Nephron (organoid): ENCODE measurements around the gene GCK.

Experiments used
- H3K27ac Mint-ChIP-seq, 3 experiments: 2 replicates each; pipeline ENCODE4 v1.8.0; 2020; ENCODE audit warnings: mixed read lengths in 3 of 3, mild to moderate bottlenecking in 2 of 3, moderate library complexity in 1 of 3
- H3K27me3 Mint-ChIP-seq: 2 replicates; pipeline ENCODE4 v1.8.0; 2021; ENCODE audit warnings: low read depth, mild to moderate bottlenecking, moderate library complexity, mixed read lengths
- H3K36me3 Mint-ChIP-seq: 2 replicates; pipeline ENCODE4 v1.8.0; 2020; ENCODE audit warnings: low read depth, mixed read lengths
- H3K4me1 Mint-ChIP-seq: 2 replicates; pipeline ENCODE4 v1.8.0; 2020; ENCODE audit warnings: mixed read lengths
- H3K4me3 Mint-ChIP-seq, 3 experiments: 2 replicates each; pipeline ENCODE4 v1.8.0; 2020; ENCODE audit warnings: mild to moderate bottlenecking in 3 of 3, mixed read lengths in 3 of 3, moderate library complexity in 2 of 3
- H3K9me3 Mint-ChIP-seq: 2 replicates; pipeline ENCODE4 v1.8.0; 2020; ENCODE audit warnings: mixed read lengths
- TF ChIP-seq, protein P1 (sequence below), 3 experiments: fragments of 200-600 bp; sonication (generic); IDR thresholded peaks; one replicate each; pipeline ENCODE4 v1.5.0; 2021; ENCODE audit warnings: antibody characterized with exemption in 3 of 3; ENCODE audit not compliant: unreplicated experiment in 3 of 3

Gene GCK

DNA sequence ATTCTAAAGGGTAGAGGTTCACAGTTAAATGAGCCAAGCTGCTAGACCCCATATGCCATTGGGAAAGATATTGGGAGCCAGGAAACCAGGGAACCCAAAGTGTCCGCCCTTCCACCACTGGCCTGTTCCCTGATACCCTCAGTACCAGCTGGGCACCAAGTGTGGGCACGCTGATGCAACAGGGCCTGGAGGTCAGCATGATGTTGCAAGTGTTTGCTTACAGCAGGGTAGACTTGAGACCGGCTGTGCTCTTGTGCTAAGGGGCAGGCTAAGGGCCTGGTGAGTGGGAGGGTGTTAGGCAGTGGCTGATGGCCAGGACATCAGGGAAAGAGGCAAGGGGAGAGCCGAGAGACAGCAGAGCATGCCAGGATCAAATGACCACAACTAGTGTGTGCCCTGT lies 27.1 kb downstream of the GCK start:
- TF ChIP-seq, protein P1, sequence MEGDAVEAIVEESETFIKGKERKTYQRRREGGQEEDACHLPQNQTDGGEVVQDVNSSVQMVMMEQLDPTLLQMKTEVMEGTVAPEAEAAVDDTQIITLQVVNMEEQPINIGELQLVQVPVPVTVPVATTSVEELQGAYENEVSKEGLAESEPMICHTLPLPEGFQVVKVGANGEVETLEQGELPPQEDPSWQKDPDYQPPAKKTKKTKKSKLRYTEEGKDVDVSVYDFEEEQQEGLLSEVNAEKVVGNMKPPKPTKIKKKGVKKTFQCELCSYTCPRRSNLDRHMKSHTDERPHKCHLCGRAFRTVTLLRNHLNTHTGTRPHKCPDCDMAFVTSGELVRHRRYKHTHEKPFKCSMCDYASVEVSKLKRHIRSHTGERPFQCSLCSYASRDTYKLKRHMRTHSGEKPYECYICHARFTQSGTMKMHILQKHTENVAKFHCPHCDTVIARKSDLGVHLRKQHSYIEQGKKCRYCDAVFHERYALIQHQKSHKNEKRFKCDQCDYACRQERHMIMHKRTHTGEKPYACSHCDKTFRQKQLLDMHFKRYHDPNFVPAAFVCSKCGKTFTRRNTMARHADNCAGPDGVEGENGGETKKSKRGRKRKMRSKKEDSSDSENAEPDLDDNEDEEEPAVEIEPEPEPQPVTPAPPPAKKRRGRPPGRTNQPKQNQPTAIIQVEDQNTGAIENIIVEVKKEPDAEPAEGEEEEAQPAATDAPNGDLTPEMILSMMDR (IDR thresholded peaks at IDR 0.05; ENCODE audit: unreplicated experiment in 3 of 3) = no peak
- Mint-ChIP-seq H3K36me3 (peaks cover 4% of the 10 kb centered on the region), H3K9me3 (peaks cover 9% of the 10 kb centered on the region), H3K4me1 (no peaks in the 10 kb centered on the region), H3K27ac (no peak overlapping the region), H3K27me3 (peaks cover 9% of the 10 kb centered on the region), H3K4me3 (no peak overlapping the region)

DNA sequence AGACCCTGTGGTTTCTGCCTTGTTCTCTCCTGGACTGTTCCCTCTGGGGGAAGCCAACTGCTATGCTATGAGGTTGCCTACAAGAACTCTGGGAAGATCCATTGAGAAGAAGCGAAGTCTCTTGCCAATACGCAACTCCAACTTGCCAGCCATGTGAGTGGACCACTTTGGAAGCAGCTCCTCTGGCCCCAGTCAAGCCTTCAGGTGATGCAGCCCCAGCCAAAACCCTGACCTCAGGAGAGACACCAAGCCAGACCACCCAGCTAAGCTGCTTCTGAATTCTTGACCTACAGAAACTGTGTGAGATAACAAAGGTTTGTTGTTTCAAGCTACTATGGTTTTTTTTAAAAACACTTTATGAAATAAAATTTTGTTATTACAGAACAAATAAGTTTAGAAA lies 27.9 kb downstream of the GCK start:
- Mint-ChIP-seq H3K36me3 (peaks cover 4% of the 10 kb centered on the region), H3K4me1 (no peaks in the 10 kb centered on the region), H3K4me3 (no peak overlapping the region), H3K27ac (no peak overlapping the region), H3K27me3 (peaks cover 9% of the 10 kb centered on the region), H3K9me3 (peaks cover 9% of the 10 kb centered on the region)
- TF ChIP-seq, protein P1 (IDR thresholded peaks at IDR 0.05; ENCODE audit: unreplicated experiment in 3 of 3) = no peak

DNA sequence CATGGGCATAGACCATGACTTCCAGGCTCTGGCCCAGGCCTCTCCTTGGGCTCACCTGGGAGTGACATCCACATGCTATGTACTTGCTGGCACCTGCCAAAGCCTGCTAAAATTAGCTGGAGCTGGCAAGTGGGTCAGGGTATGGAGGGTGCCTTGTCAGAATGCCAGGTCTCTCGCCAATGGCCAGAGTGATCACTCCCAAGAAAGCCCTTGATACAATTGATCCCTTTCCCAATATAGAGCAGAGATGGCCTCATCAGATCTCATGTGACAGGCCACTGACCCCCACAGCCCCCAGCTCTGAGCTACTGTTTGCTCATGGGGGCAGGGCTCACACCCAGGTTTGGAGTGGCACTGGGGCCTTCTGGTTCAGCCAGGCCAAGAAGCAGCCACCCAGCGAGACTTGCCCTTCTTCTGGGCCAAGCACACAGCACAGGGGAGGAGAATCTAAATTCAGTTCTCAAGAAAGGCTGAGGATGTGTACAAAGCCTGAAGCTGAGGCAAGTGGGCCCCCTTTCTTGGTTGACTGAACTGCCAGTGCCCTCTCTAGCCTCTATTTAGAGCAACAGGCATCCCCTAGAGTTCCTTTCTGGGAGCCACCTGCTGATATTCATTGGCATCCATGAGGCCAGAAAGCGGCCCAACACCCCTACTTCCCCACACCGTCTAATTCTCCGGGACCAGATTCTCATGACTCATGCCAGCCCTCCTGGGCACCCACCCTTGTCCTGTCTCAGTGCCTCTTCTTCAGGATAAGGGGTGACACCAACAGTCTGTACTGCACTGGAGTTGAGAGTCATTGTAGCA lies 29.2 kb downstream of the GCK start:
- TF ChIP-seq, protein P1 (IDR thresholded peaks at IDR 0.05; ENCODE audit: unreplicated experiment in 3 of 3) = no peak
- H3K4me1 Mint-ChIP-seq = no peaks in the 10 kb centered on the region
- H3K36me3 Mint-ChIP-seq = peaks cover 4% of the 10 kb centered on the region
- peaks cover 9% of the 10 kb centered on the region for H3K9me3 Mint-ChIP-seq
- peaks cover 3% of the 10 kb centered on the region for H3K27me3 Mint-ChIP-seq
- no peak overlapping the region for H3K27ac Mint-ChIP-seq
- H3K4me3 Mint-ChIP-seq = no peak overlapping the region

DNA sequence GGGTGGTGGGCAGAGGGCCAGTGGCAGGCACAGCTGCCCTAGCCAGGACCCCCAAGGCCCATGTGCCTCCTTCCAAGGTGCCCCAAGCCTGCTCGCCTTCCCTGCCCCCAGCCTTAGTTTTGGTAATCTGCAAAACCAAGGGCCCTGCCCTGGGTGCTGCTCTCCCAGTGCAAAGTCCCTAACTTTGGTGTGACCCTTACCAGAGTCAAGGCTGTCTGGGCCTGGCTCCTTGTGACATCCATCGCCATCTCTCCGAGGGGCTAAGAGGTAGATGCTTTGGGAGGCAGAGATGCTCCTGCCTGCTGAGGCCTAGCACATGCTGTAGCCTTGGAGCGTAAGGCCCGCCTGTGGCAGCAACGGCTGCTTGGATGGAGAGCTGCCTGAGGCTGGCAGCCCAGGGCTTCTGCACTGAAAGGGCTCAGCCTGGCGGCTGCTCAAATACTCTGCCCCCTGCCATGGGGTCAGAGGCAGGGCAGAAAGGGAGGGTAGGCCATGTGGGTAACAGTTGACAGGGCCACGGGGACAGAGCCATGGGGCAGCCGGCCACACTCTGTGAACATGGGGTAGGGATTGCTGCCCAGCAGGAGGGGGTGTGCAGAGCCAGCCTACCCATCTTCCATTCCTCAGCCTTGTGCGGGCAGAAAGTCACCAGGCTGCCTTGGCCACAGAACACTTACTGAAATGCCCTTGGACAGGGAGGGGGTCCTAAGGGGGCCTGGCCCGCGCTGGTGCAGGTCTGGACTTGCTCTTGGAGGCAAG lies 30.2 kb downstream of the GCK start:
- TF ChIP-seq, protein P1 (IDR thresholded peaks at IDR 0.05; ENCODE audit: unreplicated experiment in 3 of 3) = no peak
- H3K4me1 Mint-ChIP-seq = no peaks in the 10 kb centered on the region
- H3K27me3 Mint-ChIP-seq = peaks cover 7% of the 10 kb centered on the region
- no peak overlapping the region for H3K27ac Mint-ChIP-seq
- peaks cover 2% of the 10 kb centered on the region for H3K9me3 Mint-ChIP-seq
- H3K36me3 Mint-ChIP-seq = no peaks in the 10 kb centered on the region
- no peak overlapping the region for H3K4me3 Mint-ChIP-seq

DNA sequence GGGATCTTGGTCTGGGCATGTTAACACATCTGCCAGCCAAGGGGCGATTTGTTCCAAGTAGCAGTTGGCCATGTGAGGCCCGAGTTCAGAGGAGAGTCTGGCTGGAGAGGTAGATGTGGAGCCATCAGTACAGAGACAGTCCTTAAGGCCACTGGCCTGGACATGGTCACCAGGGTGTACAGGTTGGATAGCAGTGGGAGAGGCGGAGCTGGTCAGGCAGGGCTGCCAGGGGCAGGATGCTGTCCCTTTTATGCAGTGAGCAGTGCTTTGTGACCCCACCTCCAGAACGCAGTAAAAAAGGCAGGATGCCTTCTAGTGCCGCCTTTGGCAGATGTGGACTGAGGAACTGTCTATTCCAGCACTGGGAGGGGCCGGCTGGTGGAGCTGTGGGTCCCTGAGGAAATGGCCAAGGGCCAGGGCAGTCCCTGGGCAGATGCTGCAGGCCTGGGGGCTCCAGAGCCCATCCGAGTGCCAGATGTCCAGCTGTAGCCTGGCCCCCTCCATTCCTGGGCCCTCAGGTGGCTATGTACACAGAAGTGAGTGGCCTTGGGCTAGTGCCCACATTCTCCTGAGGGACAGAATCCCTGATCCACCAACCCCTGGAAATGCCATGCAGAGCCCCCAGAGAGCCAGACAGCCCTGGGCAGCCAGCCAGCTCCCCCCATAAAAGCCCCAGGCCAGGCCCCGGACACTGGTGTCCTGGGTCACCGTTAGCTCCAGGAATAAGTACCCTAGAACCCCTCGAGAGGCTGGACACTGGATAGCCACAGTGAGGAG lies 31.0 kb downstream of the GCK start:
- Mint-ChIP-seq H3K4me1 (no peaks in the 10 kb centered on the region), H3K36me3 (no peaks in the 10 kb centered on the region), H3K4me3 (no peak overlapping the region), H3K27ac (no peak overlapping the region), H3K9me3 (no peaks in the 10 kb centered on the region), H3K27me3 (peaks cover 7% of the 10 kb centered on the region)
- TF ChIP-seq, protein P1 (IDR thresholded peaks at IDR 0.05; ENCODE audit: unreplicated experiment in 3 of 3) = no peak
